ENCODE data around the gene IL17C.

DNA sequence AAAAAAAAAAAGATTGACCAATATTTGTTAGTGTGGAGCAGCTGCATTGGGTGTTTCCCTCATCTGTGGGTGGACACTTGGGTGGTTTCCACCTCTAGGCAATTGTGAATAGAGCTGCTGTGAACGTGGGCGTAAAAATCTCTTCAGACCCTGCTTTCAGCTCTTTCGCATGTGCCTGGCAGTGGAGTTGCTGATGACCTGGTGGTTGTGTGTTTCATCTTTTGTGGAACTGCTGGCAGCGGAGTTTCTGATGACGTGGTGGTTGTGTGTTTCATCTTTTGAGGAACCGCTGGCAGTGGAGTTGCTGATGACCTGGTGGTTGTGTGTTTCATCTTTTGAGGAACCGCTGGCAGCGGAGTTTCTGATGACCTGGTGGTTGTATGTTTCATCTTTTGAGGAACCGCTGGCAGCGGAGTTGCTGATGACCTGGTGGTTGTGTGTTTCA is 46.8 kb upstream of the IL17C start:
- TF ChIP-seq JUND (IDR thresholded peaks at IDR 0.05) (no peak), FOXA1 (IDR thresholded peaks at IDR 0.05) (no peak), RAD21 (IDR thresholded peaks at IDR 0.05) (no peak)
- TF ChIP-seq, protein P1, sequence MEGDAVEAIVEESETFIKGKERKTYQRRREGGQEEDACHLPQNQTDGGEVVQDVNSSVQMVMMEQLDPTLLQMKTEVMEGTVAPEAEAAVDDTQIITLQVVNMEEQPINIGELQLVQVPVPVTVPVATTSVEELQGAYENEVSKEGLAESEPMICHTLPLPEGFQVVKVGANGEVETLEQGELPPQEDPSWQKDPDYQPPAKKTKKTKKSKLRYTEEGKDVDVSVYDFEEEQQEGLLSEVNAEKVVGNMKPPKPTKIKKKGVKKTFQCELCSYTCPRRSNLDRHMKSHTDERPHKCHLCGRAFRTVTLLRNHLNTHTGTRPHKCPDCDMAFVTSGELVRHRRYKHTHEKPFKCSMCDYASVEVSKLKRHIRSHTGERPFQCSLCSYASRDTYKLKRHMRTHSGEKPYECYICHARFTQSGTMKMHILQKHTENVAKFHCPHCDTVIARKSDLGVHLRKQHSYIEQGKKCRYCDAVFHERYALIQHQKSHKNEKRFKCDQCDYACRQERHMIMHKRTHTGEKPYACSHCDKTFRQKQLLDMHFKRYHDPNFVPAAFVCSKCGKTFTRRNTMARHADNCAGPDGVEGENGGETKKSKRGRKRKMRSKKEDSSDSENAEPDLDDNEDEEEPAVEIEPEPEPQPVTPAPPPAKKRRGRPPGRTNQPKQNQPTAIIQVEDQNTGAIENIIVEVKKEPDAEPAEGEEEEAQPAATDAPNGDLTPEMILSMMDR (IDR thresholded peaks at IDR 0.05; ENCODE audit: low read depth, low read length, missing input control), result no peak
- TF ChIP-seq, protein P2, sequence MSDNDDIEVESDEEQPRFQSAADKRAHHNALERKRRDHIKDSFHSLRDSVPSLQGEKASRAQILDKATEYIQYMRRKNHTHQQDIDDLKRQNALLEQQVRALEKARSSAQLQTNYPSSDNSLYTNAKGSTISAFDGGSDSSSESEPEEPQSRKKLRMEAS (IDR thresholded peaks at IDR 0.05), result no peak
